CD4-positive, alpha-beta T cell treated with Interferon alpha-2 for 1 hour (primary cell): ENCODE data around the gene EDRF1.
"Not testable (repeated sequence)": the region's sequence is repeated elsewhere in the genome, so short reads cannot be mapped to it uniquely, and the experiment has no call there.

ENCODE experiments used
- DNase-seq, 2 donors: peaks; one replicate each; pipeline ENCODE4 v3.0.0-alpha.2; 2020 to 2022

The EDRF1 gene

GRCh38 chr10:125719173-125720001 lies at the start of gene EDRF1:
TSS of gene EDRF1 (plus strand) at chr10:125719709. CDS start at chr10:125719808, 99 bp downstream.
- peak; percentile 100 for DNase-seq

GRCh38 chr10:125672884-125673283 lies 46.6 kb upstream of the EDRF1 start:
- no peak for DNase-seq

GRCh38 chr10:125679436-125679835 lies 40.1 kb upstream of the EDRF1 start:
- DNase-seq = no peak

- no peak for DNase-seq
Measured at GRCh38 chr10:125683063-125683462, 36.4 kb upstream of the EDRF1 start, which contains the start of gene TEX36. TSS of gene TEX36 (minus strand) at chr10:125683163. CDS start at chr10:125682989, 174 bp downstream.

GRCh38 chr10:125683821-125684220 lies 35.7 kb upstream of the EDRF1 start:
- no peak for DNase-seq

GRCh38 chr10:125684581-125684980 lies 34.9 kb upstream of the EDRF1 start:
- DNase-seq = no peak

GRCh38 chr10:125687507-125688185 lies 31.9 kb upstream of the EDRF1 start:
- no peak for DNase-seq

GRCh38 chr10:125689955-125690569 lies 29.4 kb upstream of the EDRF1 start:
- DNase-seq = no peak

- DNase-seq = no peak
Measured at GRCh38 chr10:125691160-125691981, 28.1 kb upstream of the EDRF1 start.

- no peak for DNase-seq
Measured at GRCh38 chr10:125692196-125692595, 27.3 kb upstream of the EDRF1 start.

- DNase-seq = no peak
Measured at GRCh38 chr10:125692601-125693523, 26.6 kb upstream of the EDRF1 start.

GRCh38 chr10:125693524-125693847 lies 26.0 kb upstream of the EDRF1 start:
- DNase-seq = no peak

GRCh38 chr10:125694883-125695282 lies 24.6 kb upstream of the EDRF1 start:
- no peak for DNase-seq

- not testable (repeated sequence) for DNase-seq
Measured at GRCh38 chr10:125696884-125697283, 22.6 kb upstream of the EDRF1 start.

GRCh38 chr10:125698481-125698998 lies 21.0 kb upstream of the EDRF1 start:
- no peak for DNase-seq

GRCh38 chr10:125699562-125700143 lies 19.9 kb upstream of the EDRF1 start:
- no peak for DNase-seq

GRCh38 chr10:125700355-125700911 lies 19.1 kb upstream of the EDRF1 start:
- no peak for DNase-seq

GRCh38 chr10:125707541-125708468 lies 11.7 kb upstream of the EDRF1 start:
- DNase-seq = no peak

GRCh38 chr10:125708971-125709503 lies 10.5 kb upstream of the EDRF1 start:
- DNase-seq = no peak
